HepG2 (cell line): ENCODE measurements around the gene HIBADH. TPM values are rescaled to one million over a fixed set of nuclear protein-coding genes. Genes with fewer than 3 reads are reported as not detected.

Experiments used
- ASH2L ChIP-seq: fragments of 300-600, 200-600 bp; sonication (generic); IDR thresholded peaks from 2 replicates; pipeline ENCODE4 v1.7.0; 2017; ENCODE audit warnings: low read depth, mild to moderate bottlenecking, moderate library complexity, mixed read lengths, low read length; ENCODE audit not compliant: insufficient read length
- CREM ChIP-seq, 2 experiments: sonication (generic) in 1 of 2; formaldehyde crosslinking in 1 of 2; IDR thresholded peaks; 2 replicates each; pipeline versions ENCODE4 v1.4.0 to v1.6.1; 2016 to 2020; ENCODE audit warnings: antibody characterized with exemption in 1 of 2, mild to moderate bottlenecking in 1 of 2, missing genetic modification reagents in 1 of 2
- FOXP4 ChIP-seq: sonication (generic); formaldehyde crosslinking; IDR thresholded peaks from 2 replicates; pipeline ENCODE4 v1.4.0; 2020; ENCODE audit warnings: missing genetic modification reagents
- GABPA ChIP-seq, 2 experiments: IDR thresholded peaks; 2 replicates each; pipeline ENCODE4 v1.6.1; 2011 to 2016; ENCODE audit warnings: low read depth in 2 of 2, low read length in 1 of 2, missing biosample characterization in 1 of 2, missing genetic modification characterization in 1 of 2
- GABPB1 ChIP-seq: IDR thresholded peaks from 2 replicates; pipeline ENCODE4 v1.6.1; 2016; ENCODE audit warnings: mild to moderate bottlenecking, missing genetic modification reagents, moderate library complexity, missing compliant biosample characterization
- HDAC2 ChIP-seq: sonication (generic); formaldehyde crosslinking; IDR thresholded peaks from 2 replicates; pipeline ENCODE4 v1.4.0; 2020; ENCODE audit warnings: missing genetic modification reagents
- MYC ChIP-seq: sonication (generic); formaldehyde crosslinking; IDR thresholded peaks from 2 replicates; pipeline ENCODE4 v1.9.0; 2021; ENCODE audit warnings: missing genetic modification reagents, borderline replicate concordance
- NCOA5 ChIP-seq: sonication (generic); formaldehyde crosslinking; IDR thresholded peaks from 2 replicates; pipeline ENCODE4 v1.4.0; 2020; ENCODE audit warnings: missing genetic modification reagents
- RBFOX2 ChIP-seq: fragments of 200-400 bp; formaldehyde crosslinking; IDR thresholded peaks from 2 replicates; pipeline ENCODE4 v1.6.1; 2017; ENCODE audit warnings: low read depth, mild to moderate bottlenecking, low read length
- SIN3A ChIP-seq: IDR thresholded peaks from 2 replicates; pipeline ENCODE4 v1.6.1; 2011; ENCODE audit warnings: low read depth, mild to moderate bottlenecking, control low read depth, low read length, borderline replicate concordance
- UBTF ChIP-seq: sonication (generic); formaldehyde crosslinking; IDR thresholded peaks from 2 replicates; pipeline ENCODE4 v1.4.0; 2020; ENCODE audit warnings: mild to moderate bottlenecking, missing genetic modification reagents
- ZNF143 ChIP-seq: sonication (generic); formaldehyde crosslinking; IDR thresholded peaks from 2 replicates; pipeline ENCODE4 v1.4.0; 2020; ENCODE audit warnings: missing genetic modification reagents
- ZNF350 ChIP-seq: sonication (generic); formaldehyde crosslinking; IDR thresholded peaks from 2 replicates; pipeline ENCODE4 v1.4.0; 2020; ENCODE audit warnings: mild to moderate bottlenecking, low read depth, missing genetic modification reagents, borderline replicate concordance
- ZNF513 ChIP-seq: sonication (generic); formaldehyde crosslinking; conservative IDR thresholded peaks from 2 replicates; pipeline ENCODE4 v1.5.0; 2020; ENCODE audit warnings: missing genetic modification reagents
- ZSCAN21 ChIP-seq: sonication (generic); formaldehyde crosslinking; IDR thresholded peaks from 2 replicates; pipeline ENCODE4 v1.8.0; 2022; ENCODE audit warnings: mild to moderate bottlenecking, missing genetic modification reagents, moderate library complexity, borderline replicate concordance
- polyA plus RNA-seq, 8 experiments: library from polyadenylated mRNA; depleted of rRNA in 3 of 8; stranded (reverse) in 7 of 8; unstranded in 1 of 8; fragments of >200 nt; fragmentation: Illumina TruSeq in 4 of 8; extraction: Trizol in 4 of 8; gene quantifications; 2 replicates each; pipeline versions ENCODE4 v1.2.1 to v1.2.3, GENCODE V29; 2011 to 2016; ENCODE audit warnings: low read depth in 4 of 8, missing spikeins in 1 of 8, mixed read lengths in 1 of 8; ENCODE audit not compliant: insufficient read depth in 1 of 8
- total RNA-seq, 5 experiments: library from RNA; depleted of rRNA; stranded (reverse); fragments of >200 nt; fragmentation: Illumina TruSeq; extraction: Trizol; gene quantifications; 2 replicates each; pipeline ENCODE4 v1.2.3, GENCODE V29; 2016; ENCODE audit warnings: low read depth in 1 of 5
- TF ChIP-seq, protein P1 (sequence below): sonication (generic); formaldehyde crosslinking; IDR thresholded peaks from 2 replicates; pipeline ENCODE4 v1.4.0; 2020; ENCODE audit warnings: mild to moderate bottlenecking, missing genetic modification reagents, borderline replicate concordance

The HIBADH gene
- total and polyA plus RNA-seq, 2 of the 13 experiments (the other 11 are each of a cell fraction or from before 2014, with no cell fraction given) = 49.9 to 59.5 TPM

- TF ChIP-seq GABPB1 (CRISPR knock-in tag) (no peak; the same call in 1 of the 2 replicates), ZNF350 (CRISPR knock-in tag) (peak; percentile 33; the same call in 1 of the 2 replicates), ZSCAN21 (no peak; the same call in 1 of the 2 replicates), ZNF513 (no peak), ASH2L (peak; percentile 87), FOXP4 (CRISPR knock-in tag) (0 out of 2 replicates have a peak, but pooled peaks have one; percentile 22), NCOA5 (CRISPR knock-in tag) (no peak), MYC (peak; percentile 41; the same call in 1 of the 2 replicates), ZNF143 (no peak), GABPA (IDR thresholded peaks at IDR 0.05; ENCODE audit: low read depth, low read length) (no peak), GABPA (CRISPR knock-in tag; IDR thresholded peaks at IDR 0.05; ENCODE audit: low read depth) (no peak), RBFOX2 (no peak), CREM (IDR thresholded peaks at IDR 0.05) (peak; percentile 13; the same call in 1 of the 2 replicates), CREM (CRISPR knock-in tag; IDR thresholded peaks at IDR 0.05) (no peak), HDAC2 (CRISPR knock-in tag) (peak; percentile 61; the same call in 1 of the 2 replicates), SIN3A (no peak), UBTF (peak; percentile 35; the same call in 1 of the 2 replicates)
- TF ChIP-seq, protein P1, sequence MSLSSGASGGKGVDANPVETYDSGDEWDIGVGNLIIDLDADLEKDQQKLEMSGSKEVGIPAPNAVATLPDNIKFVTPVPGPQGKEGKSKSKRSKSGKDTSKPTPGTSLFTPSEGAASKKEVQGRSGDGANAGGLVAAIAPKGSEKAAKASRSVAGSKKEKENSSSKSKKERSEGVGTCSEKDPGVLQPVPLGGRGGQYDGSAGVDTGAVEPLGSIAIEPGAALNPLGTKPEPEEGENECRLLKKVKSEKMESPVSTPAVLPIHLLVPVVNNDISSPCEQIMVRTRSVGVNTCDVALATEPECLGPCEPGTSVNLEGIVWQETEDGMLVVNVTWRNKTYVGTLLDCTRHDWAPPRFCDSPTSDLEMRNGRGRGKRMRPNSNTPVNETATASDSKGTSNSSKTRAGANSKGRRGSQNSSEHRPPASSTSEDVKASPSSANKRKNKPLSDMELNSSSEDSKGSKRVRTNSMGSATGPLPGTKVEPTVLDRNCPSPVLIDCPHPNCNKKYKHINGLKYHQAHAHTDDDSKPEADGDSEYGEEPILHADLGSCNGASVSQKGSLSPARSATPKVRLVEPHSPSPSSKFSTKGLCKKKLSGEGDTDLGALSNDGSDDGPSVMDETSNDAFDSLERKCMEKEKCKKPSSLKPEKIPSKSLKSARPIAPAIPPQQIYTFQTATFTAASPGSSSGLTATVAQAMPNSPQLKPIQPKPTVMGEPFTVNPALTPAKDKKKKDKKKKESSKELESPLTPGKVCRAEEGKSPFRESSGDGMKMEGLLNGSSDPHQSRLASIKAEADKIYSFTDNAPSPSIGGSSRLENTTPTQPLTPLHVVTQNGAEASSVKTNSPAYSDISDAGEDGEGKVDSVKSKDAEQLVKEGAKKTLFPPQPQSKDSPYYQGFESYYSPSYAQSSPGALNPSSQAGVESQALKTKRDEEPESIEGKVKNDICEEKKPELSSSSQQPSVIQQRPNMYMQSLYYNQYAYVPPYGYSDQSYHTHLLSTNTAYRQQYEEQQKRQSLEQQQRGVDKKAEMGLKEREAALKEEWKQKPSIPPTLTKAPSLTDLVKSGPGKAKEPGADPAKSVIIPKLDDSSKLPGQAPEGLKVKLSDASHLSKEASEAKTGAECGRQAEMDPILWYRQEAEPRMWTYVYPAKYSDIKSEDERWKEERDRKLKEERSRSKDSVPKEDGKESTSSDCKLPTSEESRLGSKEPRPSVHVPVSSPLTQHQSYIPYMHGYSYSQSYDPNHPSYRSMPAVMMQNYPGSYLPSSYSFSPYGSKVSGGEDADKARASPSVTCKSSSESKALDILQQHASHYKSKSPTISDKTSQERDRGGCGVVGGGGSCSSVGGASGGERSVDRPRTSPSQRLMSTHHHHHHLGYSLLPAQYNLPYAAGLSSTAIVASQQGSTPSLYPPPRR = 0 out of 2 replicates have a peak, but pooled peaks have one; percentile 32
Measured at GRCh38 chr7:27617651-27618381, 44.9 kb downstream of the HIBADH start (continued).
